ENCODE results near the gene AATF. TPM values are rescaled to one million over a fixed set of nuclear protein-coding genes. Genes with fewer than 3 reads are reported as not detected.

Gene AATF
- total RNA-seq, 6 experiments from 2014 or later: 13.2 to 19.5 (median 16.7) TPM

GRCh38 chr17:36972905-36973304, 24.2 kb downstream of the AATF start:
- Histone ChIP-seq H3K27ac (no peak overlapping the region), H3K4me1 (no peaks in the 10 kb centered on the region), H3K27me3 (no peaks in the 10 kb centered on the region), H3K4me3 (no peak overlapping the region), H3K9me3 (no peaks in the 10 kb centered on the region), H3K36me3 (no peaks in the 10 kb centered on the region)
- intact Hi-C loops (cut with DNase I): no loop called here
- TF ChIP-seq POLR2A (IDR thresholded peaks at IDR 0.05): no peak
- no peak for TF ChIP-seq CTCF (IDR thresholded peaks at IDR 0.05)
- DNase-seq (no peak), ATAC-seq (no peak)
- WGBS (ENCODE audit: insufficient coverage, low coverage, low lambda C conversion rate, missing lambda C conversion rate): 91% methylated on average over 1 of the region's 1 CpG

GRCh38 chr17:36975922-36976515, 27.3 kb downstream of the AATF start:
- 78% methylated on average over 1 of the region's 1 CpG for WGBS (ENCODE audit: insufficient coverage, low coverage, low lambda C conversion rate, missing lambda C conversion rate)
- ATAC-seq (no peak), DNase-seq (no peak)
- TF ChIP-seq POLR2A (IDR thresholded peaks at IDR 0.05) (no peak), CTCF (IDR thresholded peaks at IDR 0.05) (no peak)
- H3K9me3 ChIP-seq: no peaks in the 10 kb centered on the region
- no peak overlapping the region for H3K4me3 ChIP-seq
- peaks cover 0 to 9% (median 0%) of the 10 kb centered on the region in 4 donors for H3K4me1 ChIP-seq
- H3K27me3 ChIP-seq: no peaks in the 10 kb centered on the region
- no peak overlapping the region for H3K27ac ChIP-seq
- no peaks in the 10 kb centered on the region for H3K36me3 ChIP-seq
- intact Hi-C loops (cut with DNase I): no loop called here

GRCh38 chr17:36977066-36977465, 28.3 kb downstream of the AATF start:
- DNase-seq (no peak), ATAC-seq (no peak)
- Histone ChIP-seq H3K9me3 (no peaks in the 10 kb centered on the region), H3K4me3 (no peak overlapping the region), H3K36me3 (no peaks in the 10 kb centered on the region), H3K27me3 (no peaks in the 10 kb centered on the region), H3K4me1 (peaks cover 0 to 9% (median 0%) of the 10 kb centered on the region in 4 donors), H3K27ac (no peak overlapping the region)
- TF ChIP-seq POLR2A (IDR thresholded peaks at IDR 0.05) (no peak), CTCF (IDR thresholded peaks at IDR 0.05) (no peak)
- WGBS (ENCODE audit: insufficient coverage, low coverage, low lambda C conversion rate, missing lambda C conversion rate): 68% methylated on average over 2 of the region's 2 CpGs
- intact Hi-C loops (cut with DNase I): no loop called here

GRCh38 chr17:36977568-36977967, 28.8 kb downstream of the AATF start:
- no peak overlapping the region for H3K27ac ChIP-seq
- no peak overlapping the region for H3K4me3 ChIP-seq
- no peak for TF ChIP-seq CTCF (IDR thresholded peaks at IDR 0.05)
- no peak for TF ChIP-seq POLR2A (IDR thresholded peaks at IDR 0.05)
- no peak for DNase-seq
- no peak for ATAC-seq
- peaks cover 0 to 9% (median 0%) of the 10 kb centered on the region in 4 donors for H3K4me1 ChIP-seq
- H3K36me3 ChIP-seq: no peaks in the 10 kb centered on the region
- no peaks in the 10 kb centered on the region for H3K9me3 ChIP-seq
- intact Hi-C loops (cut with DNase I): no loop called here
- 95% methylated on average over 2 of the region's 2 CpGs for WGBS (ENCODE audit: insufficient coverage, low coverage, low lambda C conversion rate, missing lambda C conversion rate)
- no peaks in the 10 kb centered on the region for H3K27me3 ChIP-seq
